GM18499 (cell line): ENCODE results near the gene COPS9.

Experiments used
- ATAC-seq: cut with Tn5 transposase; IDR thresholded peaks from one replicate; pipeline ENCODE4 v1.9.1; 2021; ENCODE audit warnings: moderate number of reproducible peaks; ENCODE audit not compliant: insufficient read depth, unreplicated experiment

The COPS9 gene

GRCh38 chr2:240151477-240152031 is 15.4 kb upstream of the COPS9 start:
- no peak for ATAC-seq

- ATAC-seq, result no peak
Measured at GRCh38 chr2:240149943-240150784, 14.1 kb upstream of the COPS9 start.

GRCh38 chr2:240147911-240148587 is 11.9 kb upstream of the COPS9 start:
- ATAC-seq, result no peak

- no peak for ATAC-seq
Measured at GRCh38 chr2:240147382-240147781, 11.3 kb upstream of the COPS9 start.

GRCh38 chr2:240146627-240147278 is 10.6 kb upstream of the COPS9 start:
- no peak for ATAC-seq

GRCh38 chr2:240146141-240146561 is 10.0 kb upstream of the COPS9 start:
- ATAC-seq, result no peak

GRCh38 chr2:240145461-240145860 is 9.4 kb upstream of the COPS9 start:
- ATAC-seq, result no peak

- ATAC-seq, result no peak
Measured at GRCh38 chr2:240144649-240145261, 8.7 kb upstream of the COPS9 start.

- ATAC-seq, result no peak
Measured at GRCh38 chr2:240143801-240144648, 7.9 kb upstream of the COPS9 start.

GRCh38 chr2:240143276-240143675 is 7.2 kb upstream of the COPS9 start:
- no peak for ATAC-seq

GRCh38 chr2:240142859-240143258 is 6.8 kb upstream of the COPS9 start:
- ATAC-seq, result no peak

GRCh38 chr2:240142256-240142775 is 6.2 kb upstream of the COPS9 start:
- no peak for ATAC-seq

- ATAC-seq, result no peak
Measured at GRCh38 chr2:240141736-240142135, 5.6 kb upstream of the COPS9 start.

- no peak for ATAC-seq
Measured at GRCh38 chr2:240140920-240141319, 4.8 kb upstream of the COPS9 start.

GRCh38 chr2:240140511-240140910 is 4.4 kb upstream of the COPS9 start, which contains the start of gene OTOS:
Gene OTOS, minus strand, starts transcription at chr2:240140658. Its CDS starts 332 bp downstream, at chr2:240140326.
- ATAC-seq, result no peak

GRCh38 chr2:240139666-240140393 is 3.7 kb upstream of the COPS9 start:
- no peak for ATAC-seq

GRCh38 chr2:240139011-240139441 is 2.9 kb upstream of the COPS9 start:
- no peak for ATAC-seq

GRCh38 chr2:240138254-240138984 is 2.3 kb upstream of the COPS9 start:
- ATAC-seq, result no peak
